Smooth muscle cell (in vitro differentiated cells): ENCODE results near the gene CRYBG1. TPM values are rescaled to one million over a fixed set of nuclear protein-coding genes. Genes with fewer than 3 reads are reported as not detected.

Source experiments
- DNase-seq: peaks from one replicate; lab custom pipeline; 2025; ENCODE audit not compliant: unreplicated experiment; lab: John Stamatoyannopoulos, UW
- H2AFZ ChIP-seq: fragments of 200-600 bp; sonication (generic); 2 replicates; pipeline ENCODE4 v1.6.0; 2016; ENCODE audit warnings: antibody characterized with exemption, low read depth, mild to moderate bottlenecking
- H3F3A ChIP-seq: fragments of 200-600 bp; sonication (generic); 2 replicates; pipeline ENCODE4 v1.6.0; 2017; ENCODE audit warnings: antibody characterized with exemption, low read depth
- H3K27ac ChIP-seq: fragments of 200-600 bp; sonication (generic); 2 replicates; pipeline ENCODE4 v1.5.1; 2016; ENCODE audit warnings: low read depth, mild to moderate bottlenecking
- H3K27me3 ChIP-seq: fragments of 200-600 bp; sonication (generic); 2 replicates; pipeline ENCODE4 v1.6.1; 2016; ENCODE audit warnings: low read depth, mild to moderate bottlenecking
- H3K36me3 ChIP-seq: fragments of 200-600 bp; sonication (generic); 2 replicates; pipeline ENCODE4 v1.5.1; 2016; ENCODE audit warnings: low read depth
- H3K4me1 ChIP-seq: fragments of 200-600 bp; sonication (generic); 2 replicates; pipeline ENCODE4 v1.5.1; 2016; ENCODE audit warnings: low read depth
- H3K4me2 ChIP-seq: fragments of 200-600 bp; sonication (generic); 2 replicates; pipeline ENCODE4 v1.6.0; 2016; ENCODE audit warnings: mild to moderate bottlenecking
- H3K4me3 ChIP-seq: fragments of 200-600 bp; sonication (generic); 2 replicates; pipeline ENCODE4 v1.5.1; 2016; ENCODE audit warnings: mild to moderate bottlenecking
- H3K79me2 ChIP-seq: fragments of 200-600 bp; sonication (generic); 2 replicates; pipeline ENCODE4 v1.6.0; 2016; ENCODE audit warnings: low read depth, mild to moderate bottlenecking
- H3K9ac ChIP-seq: fragments of 200-600 bp; sonication (generic); 2 replicates; pipeline ENCODE4 v1.6.0; 2016; ENCODE audit warnings: low read depth
- H3K9me3 ChIP-seq: fragments of 200-600 bp; sonication (generic); replicated peaks from 2 replicates; pipeline ENCODE4 v1.5.1; 2016; ENCODE audit warnings: low read depth
- H4K20me1 ChIP-seq: fragments of 200-600 bp; sonication (generic); 2 replicates; pipeline ENCODE4 v1.6.0; 2016; ENCODE audit warnings: low read depth
- WGBS: methylation state at CpG from one replicate; pipeline ENCODE4 v1.1.7; 2016; ENCODE audit warnings: low lambda C conversion rate; 5-methylcytosine and 5-hydroxymethylcytosine counted together
- polyA plus RNA-seq: library from polyadenylated mRNA; unstranded; fragments of >200 nt; fragmentation: Nextera tagmentation; extraction: Ambion mirVana; gene quantifications from 2 replicates; pipeline ENCODE4 v1.2.1, GENCODE V29; 2016
- total RNA-seq: library from RNA; depleted of rRNA; stranded (reverse); fragments of >200 nt; gene quantifications from 2 replicates; pipeline ENCODE4 v1.2.3, GENCODE V29; 2014
- TF ChIP-seq, protein P1 (sequence below): fragments of 200-600 bp; sonication (generic); IDR thresholded peaks from 2 replicates; pipeline ENCODE4 v1.5.1; 2017; ENCODE audit warnings: borderline replicate concordance, mild to moderate bottlenecking, antibody characterized with exemption; ENCODE audit not compliant: insufficient read depth, poor library complexity, severe bottlenecking

Gene CRYBG1
- total and polyA plus RNA-seq, 2 experiments from 2014 or later = 0.98 to 11.9 TPM

DNA sequence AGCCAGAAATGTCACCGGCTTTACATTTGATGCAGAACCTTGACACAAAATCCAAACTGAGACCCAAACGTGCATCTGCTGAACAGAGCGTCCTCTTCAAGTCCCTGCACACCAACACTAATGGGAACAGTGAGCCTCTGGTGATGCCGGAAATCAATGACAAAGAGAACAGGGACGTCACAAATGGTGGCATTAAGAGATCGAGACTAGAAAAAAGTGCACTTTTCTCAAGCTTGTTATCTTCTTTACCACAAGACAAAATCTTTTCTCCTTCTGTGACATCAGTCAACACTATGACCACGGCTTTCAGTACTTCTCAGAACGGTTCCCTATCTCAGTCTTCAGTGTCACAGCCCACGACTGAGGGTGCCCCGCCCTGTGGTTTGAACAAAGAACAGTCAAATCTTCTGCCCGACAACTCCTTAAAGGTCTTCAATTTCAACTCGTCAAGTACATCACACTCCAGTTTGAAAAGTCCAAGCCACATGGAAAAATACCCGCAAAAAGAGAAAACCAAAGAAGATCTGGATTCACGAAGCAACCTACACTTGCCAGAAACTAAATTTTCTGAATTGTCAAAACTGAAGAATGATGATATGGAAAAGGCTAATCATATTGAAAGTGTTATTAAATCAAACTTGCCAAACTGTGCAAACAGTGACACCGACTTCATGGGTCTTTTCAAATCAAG lies 160.3 kb downstream of the CRYBG1 start:
- no peak overlapping the region for H2AFZ ChIP-seq
- no peak overlapping the region for H3K9ac ChIP-seq
- DNase-seq = no peak
- H3K4me3 ChIP-seq = no peak overlapping the region
- H3K36me3 ChIP-seq = no peaks in the 10 kb centered on the region
- TF ChIP-seq, protein P1, sequence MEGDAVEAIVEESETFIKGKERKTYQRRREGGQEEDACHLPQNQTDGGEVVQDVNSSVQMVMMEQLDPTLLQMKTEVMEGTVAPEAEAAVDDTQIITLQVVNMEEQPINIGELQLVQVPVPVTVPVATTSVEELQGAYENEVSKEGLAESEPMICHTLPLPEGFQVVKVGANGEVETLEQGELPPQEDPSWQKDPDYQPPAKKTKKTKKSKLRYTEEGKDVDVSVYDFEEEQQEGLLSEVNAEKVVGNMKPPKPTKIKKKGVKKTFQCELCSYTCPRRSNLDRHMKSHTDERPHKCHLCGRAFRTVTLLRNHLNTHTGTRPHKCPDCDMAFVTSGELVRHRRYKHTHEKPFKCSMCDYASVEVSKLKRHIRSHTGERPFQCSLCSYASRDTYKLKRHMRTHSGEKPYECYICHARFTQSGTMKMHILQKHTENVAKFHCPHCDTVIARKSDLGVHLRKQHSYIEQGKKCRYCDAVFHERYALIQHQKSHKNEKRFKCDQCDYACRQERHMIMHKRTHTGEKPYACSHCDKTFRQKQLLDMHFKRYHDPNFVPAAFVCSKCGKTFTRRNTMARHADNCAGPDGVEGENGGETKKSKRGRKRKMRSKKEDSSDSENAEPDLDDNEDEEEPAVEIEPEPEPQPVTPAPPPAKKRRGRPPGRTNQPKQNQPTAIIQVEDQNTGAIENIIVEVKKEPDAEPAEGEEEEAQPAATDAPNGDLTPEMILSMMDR = no peak
- H3K9me3 ChIP-seq = no peaks in the 10 kb centered on the region
- WGBS = 69% methylated on average over 15 of the region's 15 CpGs
- no peaks in the 10 kb centered on the region for H3K27me3 ChIP-seq
- H4K20me1 ChIP-seq = no peaks in the 10 kb centered on the region
- H3K27ac ChIP-seq = peak overlapping the region; percentile 27
- no peaks in the 10 kb centered on the region for H3K79me2 ChIP-seq
- H3K4me1 ChIP-seq = no peaks in the 10 kb centered on the region
- no peak overlapping the region for H3K4me2 ChIP-seq
- H3F3A ChIP-seq = no peaks in the 10 kb centered on the region

DNA sequence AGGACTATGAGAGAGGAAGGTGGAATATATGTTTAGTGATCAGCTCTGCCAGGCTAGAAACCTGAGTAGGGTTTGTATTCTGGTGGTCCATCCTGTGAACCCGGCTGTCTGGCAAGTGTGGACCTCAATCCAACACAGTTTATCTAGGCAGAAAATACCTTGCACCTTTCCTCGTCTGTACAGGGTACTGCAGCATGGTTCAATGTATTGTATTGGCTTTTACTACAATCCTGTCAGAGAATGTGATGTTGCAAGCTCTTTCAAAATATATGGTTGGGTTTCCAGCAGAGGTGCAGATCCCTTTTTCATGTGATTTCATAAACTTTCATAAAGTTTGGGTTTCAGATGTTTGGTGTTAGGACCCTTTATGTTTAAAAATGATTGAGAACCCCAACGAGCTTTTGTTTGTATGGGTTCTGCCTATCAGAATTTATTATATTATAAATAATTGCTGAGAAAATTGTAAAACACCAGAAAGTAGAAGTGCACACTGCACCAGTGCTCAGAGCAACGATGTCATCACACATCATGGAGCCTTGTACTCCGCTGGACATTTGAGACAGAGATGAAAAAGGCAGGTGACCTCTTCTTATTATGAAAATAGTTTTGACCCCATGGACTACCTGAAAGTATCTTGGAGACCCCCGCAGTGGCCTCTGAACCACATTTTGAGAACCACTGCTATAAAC lies 162.2 kb downstream of the CRYBG1 start:
- Histone ChIP-seq H3K36me3 (no peaks in the 10 kb centered on the region), H3K27ac (no peak overlapping the region), H3K27me3 (no peaks in the 10 kb centered on the region), H3K9ac (no peak overlapping the region), H3F3A (no peaks in the 10 kb centered on the region), H3K4me3 (no peak overlapping the region), H3K79me2 (no peaks in the 10 kb centered on the region), H3K4me2 (no peak overlapping the region), H3K9me3 (no peaks in the 10 kb centered on the region), H4K20me1 (no peaks in the 10 kb centered on the region), H3K4me1 (peaks cover 3% of the 10 kb centered on the region), H2AFZ (no peak overlapping the region)
- TF ChIP-seq, protein P1 = no peak
- 93% methylated on average over 6 of the region's 6 CpGs for WGBS
- DNase-seq = no peak

DNA sequence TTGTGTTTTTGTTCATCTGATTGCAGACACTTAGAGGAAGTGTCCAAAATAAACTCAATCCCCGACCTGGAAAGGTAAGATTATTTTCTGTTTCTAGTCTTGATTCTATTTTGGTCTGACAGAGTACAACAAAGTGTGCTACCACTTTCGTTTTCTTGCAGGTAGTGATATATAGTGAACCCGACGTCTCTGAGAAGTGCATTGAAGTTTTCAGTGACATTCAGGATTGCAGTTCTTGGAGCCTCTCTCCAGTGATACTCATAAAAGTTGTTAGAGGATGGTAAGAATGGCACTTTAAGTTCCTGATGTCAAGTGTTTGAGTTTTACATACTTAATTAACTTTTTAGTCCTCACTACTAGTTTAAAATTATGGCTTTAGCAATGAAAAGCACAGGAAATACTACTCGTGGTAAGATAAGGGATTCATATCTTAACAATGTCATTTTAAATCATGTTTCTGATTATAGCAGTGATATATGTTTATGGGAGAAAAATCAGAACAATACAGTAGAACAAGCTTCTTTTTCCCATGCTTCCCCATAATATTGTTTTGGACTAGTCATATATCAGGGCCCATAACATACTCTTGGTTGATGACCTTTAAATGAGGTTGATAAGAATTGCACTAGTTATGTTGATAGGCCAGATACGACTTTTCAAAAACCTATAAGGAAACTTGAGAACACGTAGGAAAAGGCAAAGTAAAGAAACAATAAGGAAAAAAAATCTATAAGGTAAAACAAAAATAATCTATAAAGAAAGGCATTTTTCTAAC lies 164.8 kb downstream of the CRYBG1 start:
- Histone ChIP-seq H3F3A (no peaks in the 10 kb centered on the region), H3K27ac (no peak overlapping the region), H3K9ac (no peak overlapping the region), H3K27me3 (no peaks in the 10 kb centered on the region), H3K9me3 (no peaks in the 10 kb centered on the region), H3K4me3 (no peak overlapping the region), H2AFZ (no peak overlapping the region), H3K4me2 (no peak overlapping the region), H3K36me3 (no peaks in the 10 kb centered on the region), H3K4me1 (peaks cover 5% of the 10 kb centered on the region), H4K20me1 (no peaks in the 10 kb centered on the region), H3K79me2 (no peaks in the 10 kb centered on the region)
- no peak for DNase-seq
- WGBS = 73% methylated on average over 7 of the region's 7 CpGs
- TF ChIP-seq, protein P1 = no peak
